ENCODE data around the gene GGTLC2. TPM values are rescaled to one million over a fixed set of nuclear protein-coding genes. Genes with fewer than 3 reads are reported as not detected.
"Not testable (repeated sequence)": the region's sequence is repeated elsewhere in the genome, so short reads cannot be mapped to it uniquely, and the experiment has no call there.

Gene GGTLC2
- total RNA-seq, 1 donor from 2014 or later, result not detected

- not testable (repeated sequence) for DNase-seq (ENCODE audit: low spot score in 2 of 2); FAIRE-seq
These were observed 10.9 kb upstream of the GGTLC2 start for GRCh38 chr22:22633533-22633932.

- FAIRE-seq; DNase-seq (ENCODE audit: low spot score in 2 of 2): not testable (repeated sequence)
These were observed 8.2 kb upstream of the GGTLC2 start for GRCh38 chr22:22636260-22636659.

- FAIRE-seq, result not testable (repeated sequence)
These were observed 6.1 kb upstream of the GGTLC2 start for GRCh38 chr22:22638313-22638712.

GRCh38 chr22:22642255-22642654 is 2.2 kb upstream of the GGTLC2 start:
- not testable (repeated sequence) for DNase-seq (ENCODE audit: low spot score in 2 of 2); FAIRE-seq

More at GRCh38 chr22:22638313-22638712, 6.1 kb upstream of the GGTLC2 start:
- DNase-seq (ENCODE audit: low spot score in 2 of 2), result not testable (repeated sequence)

- DNase-seq (ENCODE audit: low spot score in 2 of 2); FAIRE-seq: not testable (repeated sequence)
These were observed 1.6 kb downstream of the GGTLC2 start for GRCh38 chr22:22645969-22646368.

- not testable (repeated sequence) for DNase-seq (ENCODE audit: low spot score in 2 of 2); FAIRE-seq
These were observed 3.5 kb downstream of the GGTLC2 start for GRCh38 chr22:22647952-22648351.

- not testable (repeated sequence) for FAIRE-seq; DNase-seq (ENCODE audit: low spot score in 2 of 2)
These were observed 4.6 kb downstream of the GGTLC2 start for GRCh38 chr22:22648863-22649536.

GRCh38 chr22:22649761-22650160 is 5.3 kb downstream of the GGTLC2 start:
- not testable (repeated sequence) for FAIRE-seq; DNase-seq (ENCODE audit: low spot score in 2 of 2)

GRCh38 chr22:22650398-22650797 is 6.0 kb downstream of the GGTLC2 start:
- DNase-seq (ENCODE audit: low spot score in 2 of 2); FAIRE-seq: not testable (repeated sequence)

GRCh38 chr22:22650803-22651515 is 6.5 kb downstream of the GGTLC2 start:
- FAIRE-seq; DNase-seq (ENCODE audit: low spot score in 2 of 2): not testable (repeated sequence)

- DNase-seq (ENCODE audit: low spot score in 2 of 2); FAIRE-seq: not testable (repeated sequence)
These were observed 7.2 kb downstream of the GGTLC2 start for GRCh38 chr22:22651593-22651992.

- not testable (repeated sequence) for DNase-seq (ENCODE audit: low spot score in 2 of 2); FAIRE-seq
These were observed 7.7 kb downstream of the GGTLC2 start for GRCh38 chr22:22652102-22652501.

GRCh38 chr22:22652573-22652972 is 8.2 kb downstream of the GGTLC2 start:
- not testable (repeated sequence) for DNase-seq (ENCODE audit: low spot score in 2 of 2); FAIRE-seq

- not testable (repeated sequence) for FAIRE-seq; DNase-seq (ENCODE audit: low spot score in 2 of 2)
These were observed 9.4 kb downstream of the GGTLC2 start for GRCh38 chr22:22653677-22654381.

- FAIRE-seq, result no peak
- DNase-seq (ENCODE audit: low spot score in 2 of 2), result no peak
These were observed 11.3 kb downstream of the GGTLC2 start for GRCh38 chr22:22655452-22656290.

- DNase-seq (ENCODE audit: low spot score in 2 of 2) (no peak), FAIRE-seq (no peak)
These were observed 13.3 kb downstream of the GGTLC2 start for GRCh38 chr22:22657712-22658111.

GRCh38 chr22:22661275-22661674 is 16.9 kb downstream of the GGTLC2 start:
- FAIRE-seq, result no peak

GRCh38 chr22:22662095-22662494 is 17.7 kb downstream of the GGTLC2 start:
- DNase-seq (ENCODE audit: low spot score in 2 of 2) (no peak), FAIRE-seq (no peak)

More at GRCh38 chr22:22661275-22661674, 16.9 kb downstream of the GGTLC2 start:
- DNase-seq (ENCODE audit: low spot score in 2 of 2), result no peak

GRCh38 chr22:22663861-22664800 is 19.7 kb downstream of the GGTLC2 start:
- DNase-seq (ENCODE audit: low spot score in 2 of 2), result no peak
- FAIRE-seq, result no peak

Data from frontal cortex (tissue), 4 donors.